ENCODE measurements around the gene CCER1.
"Not testable (repeated sequence)": the region's sequence is repeated elsewhere in the genome, so short reads cannot be mapped to it uniquely, and the experiment has no call there.

CCER1 gene

GRCh38 chr12:90954921-90955320 is at the start of gene CCER1:
Gene CCER1, minus strand, starts transcription at chr12:90955176. Its CDS starts 434 bp downstream, at chr12:90954742.
- no peak for DNase-seq

GRCh38 chr12:91003737-91004136 is 48.8 kb upstream of the CCER1 start:
- DNase-seq, result no peak

- DNase-seq, result no peak
Observed at GRCh38 chr12:91001306-91001705, 46.3 kb upstream of the CCER1 start.

- peak; percentile 65 for DNase-seq
Observed at GRCh38 chr12:90999966-91000365, 45.0 kb upstream of the CCER1 start.

- no peak for DNase-seq
Observed at GRCh38 chr12:90999527-90999926, 44.6 kb upstream of the CCER1 start.

- no peak for DNase-seq
Observed at GRCh38 chr12:90995010-90995409, 40.0 kb upstream of the CCER1 start.

- no peak for DNase-seq
Observed at GRCh38 chr12:90991952-90992465, 37.0 kb upstream of the CCER1 start.

GRCh38 chr12:90990611-90991010 is 35.6 kb upstream of the CCER1 start:
- DNase-seq, result no peak

- DNase-seq, result no peak
Observed at GRCh38 chr12:90989686-90990111, 34.7 kb upstream of the CCER1 start.

GRCh38 chr12:90987520-90987919 is 32.5 kb upstream of the CCER1 start:
- DNase-seq, result no peak

GRCh38 chr12:90987101-90987500 is 32.1 kb upstream of the CCER1 start:
- DNase-seq, result peak; percentile 64

- DNase-seq, result not testable (repeated sequence)
Observed at GRCh38 chr12:90985331-90985730, 30.4 kb upstream of the CCER1 start.

- no peak for DNase-seq
Observed at GRCh38 chr12:90984114-90984513, 29.1 kb upstream of the CCER1 start.

- DNase-seq, result no peak
Observed at GRCh38 chr12:90982170-90982569, 27.2 kb upstream of the CCER1 start.

- peak; percentile 67 for DNase-seq
Observed at GRCh38 chr12:90979951-90980350, 25.0 kb upstream of the CCER1 start.

- no peak for DNase-seq
Observed at GRCh38 chr12:90979019-90979418, 24.0 kb upstream of the CCER1 start.

GRCh38 chr12:90978117-90978770 is 23.3 kb upstream of the CCER1 start:
- DNase-seq, result peak; percentile 83

- peak; percentile 56 for DNase-seq
Observed at GRCh38 chr12:90977224-90977623, 22.2 kb upstream of the CCER1 start.

GRCh38 chr12:90974286-90974685 is 19.3 kb upstream of the CCER1 start:
- peak; percentile 75 for DNase-seq

- no peak for DNase-seq
Observed at GRCh38 chr12:90972226-90972625, 17.2 kb upstream of the CCER1 start.

- DNase-seq, result no peak
Observed at GRCh38 chr12:90970911-90971310, 15.9 kb upstream of the CCER1 start.

GRCh38 chr12:90970471-90970870 is 15.5 kb upstream of the CCER1 start:
- no peak for DNase-seq

- DNase-seq, result no peak
Observed at GRCh38 chr12:90969851-90970250, 14.9 kb upstream of the CCER1 start.

- DNase-seq, result no peak
Observed at GRCh38 chr12:90969346-90969745, 14.4 kb upstream of the CCER1 start.

- DNase-seq, result no peak
Observed at GRCh38 chr12:90965204-90965603, 10.2 kb upstream of the CCER1 start.
